GM12891 (cell line): Measurements from ENCODE around the gene WDR1.
"Not testable (repeated sequence)": the region's sequence is repeated elsewhere in the genome, so short reads cannot be mapped to it uniquely, and the experiment has no call there.

Experiments
- DNase-seq: peaks from one replicate; pipeline ENCODE4 v3.0.0; 2011; ENCODE audit warnings: low spot score; ENCODE audit not compliant: insufficient read length
- FAIRE-seq: peaks from 2 replicates; lab custom pipeline; 2011; peaks lifted over from hg19 to GRCh38; lab: Jason Lieb, UNC
- PAX5 ChIP-seq: IDR thresholded peaks from 2 replicates; pipeline ENCODE4 v1.6.1; 2011; ENCODE audit warnings: low read length, moderate library complexity, mild to moderate bottlenecking; ENCODE audit not compliant: insufficient read depth, severe bottlenecking
- POLR2A ChIP-seq: IDR thresholded peaks from 2 replicates; pipeline ENCODE4 v1.6.1; 2011; ENCODE audit warnings: low read depth, low read length, control low read depth
- POLR2AphosphoS5 ChIP-seq: IDR thresholded peaks from 2 replicates; pipeline ENCODE4 v1.6.1; 2011; ENCODE audit warnings: low read depth, low read length, control low read depth
- POU2F2 ChIP-seq: IDR thresholded peaks from 2 replicates; pipeline ENCODE4 v1.6.1; 2011; ENCODE audit warnings: low read depth, mild to moderate bottlenecking, control low read depth, low read length, moderate library complexity
- SPI1 ChIP-seq: IDR thresholded peaks from 2 replicates; pipeline ENCODE4 v1.6.1; 2011; ENCODE audit warnings: low read depth, low read length, control low read depth
- TAF1 ChIP-seq: IDR thresholded peaks from 2 replicates; pipeline ENCODE4 v1.6.1; 2011; ENCODE audit warnings: low read depth, low read length, control low read depth

WDR1 gene

DNA sequence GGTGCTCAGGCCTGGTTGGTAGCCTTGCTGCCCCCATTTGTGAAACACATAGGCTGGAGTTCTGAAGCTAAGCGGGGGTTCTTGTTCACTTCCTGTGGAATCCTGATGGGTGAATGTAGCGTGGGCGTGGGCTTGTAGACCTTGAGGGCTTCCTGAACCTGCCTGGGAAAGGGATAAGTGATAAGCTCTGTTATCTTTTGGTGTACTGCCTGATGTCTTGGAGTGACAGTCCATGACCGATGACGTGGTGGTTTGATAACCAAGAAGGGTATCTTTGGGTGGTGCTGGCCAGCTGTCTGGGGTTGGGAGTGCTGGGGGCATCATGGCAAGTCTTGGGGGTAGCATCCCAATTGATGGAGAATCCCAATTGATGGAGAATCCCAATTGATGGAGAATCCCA is 17.5 kb upstream of the WDR1 start:
- DNase-seq (no peak), FAIRE-seq (no peak)
- TF ChIP-seq TAF1 (no peak), POU2F2 (no peak), SPI1 (no peak), PAX5 (no peak), POLR2A (no peak), POLR2AphosphoS5 (no peak)

- TF ChIP-seq POLR2A, result no peak
- no peak for TF ChIP-seq POU2F2
- no peak for TF ChIP-seq SPI1
- TF ChIP-seq TAF1, result no peak
- TF ChIP-seq PAX5, result no peak
- TF ChIP-seq POLR2AphosphoS5, result no peak
- FAIRE-seq (no peak), DNase-seq (no peak)
Measured at GRCh38 chr4:10131202-10131601, 14.6 kb upstream of the WDR1 start.

GRCh38 chr4:10130178-10130888 is 13.7 kb upstream of the WDR1 start:
- DNase-seq (no peak), FAIRE-seq (no peak)
- TF ChIP-seq SPI1, result no peak
- no peak for TF ChIP-seq POLR2A
- no peak for TF ChIP-seq TAF1
- no peak for TF ChIP-seq POLR2AphosphoS5
- no peak for TF ChIP-seq PAX5
- TF ChIP-seq POU2F2, result no peak

- FAIRE-seq (no peak), DNase-seq (no peak)
- no peak for TF ChIP-seq SPI1
- TF ChIP-seq PAX5, result no peak
- TF ChIP-seq POLR2AphosphoS5, result no peak
- TF ChIP-seq TAF1, result no peak
- no peak for TF ChIP-seq POU2F2
- TF ChIP-seq POLR2A, result no peak
Measured at GRCh38 chr4:10129196-10130177, 12.9 kb upstream of the WDR1 start.

GRCh38 chr4:10128761-10129160 is 12.2 kb upstream of the WDR1 start:
- FAIRE-seq, result no peak
- DNase-seq, result no peak
- TF ChIP-seq POLR2A (no peak), PAX5 (no peak), TAF1 (no peak), POLR2AphosphoS5 (no peak), SPI1 (no peak), POU2F2 (no peak)

- FAIRE-seq, DNase-seq: not testable (repeated sequence)
Measured at GRCh38 chr4:10127531-10127930, 10.9 kb upstream of the WDR1 start.

DNA sequence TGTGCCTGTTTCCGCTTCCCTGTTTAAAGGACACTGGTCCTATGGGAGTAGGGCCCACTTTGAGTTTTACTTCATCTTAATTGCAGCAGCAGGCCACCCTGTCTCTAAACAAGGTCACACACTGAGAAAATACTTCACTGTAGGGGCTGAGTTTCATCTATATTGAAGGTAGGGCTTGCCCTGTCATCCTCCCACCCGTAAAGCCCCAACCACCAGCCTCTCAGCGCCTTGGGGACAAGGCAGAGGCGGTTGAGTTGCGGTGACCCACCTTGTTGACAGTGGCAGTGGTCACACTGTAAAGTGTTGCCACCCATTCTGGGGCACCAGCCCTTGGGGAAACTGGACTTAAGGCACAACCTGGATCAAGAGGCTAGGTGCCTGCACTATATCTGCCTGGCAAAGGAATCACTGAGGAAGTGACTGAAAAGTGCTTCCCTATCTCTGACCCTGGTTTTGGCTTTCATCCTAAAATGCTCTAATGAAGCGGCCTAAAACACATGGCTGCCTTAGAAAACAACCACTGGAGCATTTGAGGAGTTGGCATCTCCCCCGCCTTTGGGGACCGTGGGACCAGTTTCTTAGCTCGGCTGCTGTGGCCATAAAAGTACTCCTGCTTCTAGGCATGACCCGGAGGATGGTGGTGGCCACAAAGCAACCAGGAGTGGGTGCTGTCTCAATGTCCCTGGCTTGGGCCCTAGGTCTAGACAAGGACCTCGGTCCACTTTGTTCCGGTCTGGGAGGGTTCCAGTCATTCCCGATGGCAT is 7.8 kb upstream of the WDR1 start:
- FAIRE-seq (no peak), DNase-seq (no peak)
- TF ChIP-seq TAF1 (no peak), POLR2AphosphoS5 (no peak), PAX5 (no peak), POU2F2 (no peak), SPI1 (no peak), POLR2A (no peak)

DNA sequence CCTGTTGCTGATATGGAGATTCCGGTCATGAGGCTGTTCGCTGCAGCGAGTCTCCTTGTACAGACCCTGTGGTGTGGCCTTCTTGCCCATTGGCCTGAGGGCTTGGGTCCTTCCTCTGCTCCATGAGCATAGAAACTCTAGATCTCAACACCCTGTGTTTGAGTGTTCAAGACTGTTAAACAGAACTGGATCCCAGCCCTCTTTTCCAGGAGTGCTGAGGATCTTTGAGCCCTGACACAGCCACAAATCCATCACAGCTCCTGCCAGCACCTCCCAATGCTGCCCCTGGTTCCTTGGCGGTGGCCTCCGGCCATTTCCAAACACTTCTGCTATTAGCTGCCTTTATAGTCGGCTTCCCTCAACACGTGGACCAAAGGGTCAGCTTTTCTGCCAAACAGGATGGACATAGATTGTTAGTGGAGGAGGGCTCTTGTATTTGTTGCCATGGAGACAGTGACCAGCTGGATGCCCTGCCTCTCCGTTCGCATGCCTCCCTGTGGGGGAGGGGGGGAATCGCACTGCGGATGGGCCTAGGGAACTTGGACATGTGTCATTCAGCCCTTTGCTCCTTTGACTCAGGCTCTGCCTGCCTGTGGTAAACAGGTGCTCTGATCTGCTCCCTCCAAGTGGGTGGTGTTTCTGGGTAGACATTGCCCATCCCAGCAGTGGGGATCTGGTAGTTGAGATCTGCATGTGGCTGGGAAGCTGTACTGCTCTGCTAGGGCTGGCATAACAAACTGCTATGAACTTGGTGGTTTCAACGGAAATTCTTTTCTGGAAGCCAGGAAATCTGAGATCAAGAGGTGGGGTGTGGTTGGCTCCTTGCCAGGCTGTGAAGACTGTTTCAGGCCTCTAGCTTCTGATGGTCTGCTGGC is 6.9 kb upstream of the WDR1 start:
- TF ChIP-seq PAX5, result no peak
- no peak for TF ChIP-seq POLR2A
- no peak for TF ChIP-seq TAF1
- TF ChIP-seq POLR2AphosphoS5, result no peak
- no peak for TF ChIP-seq SPI1
- TF ChIP-seq POU2F2, result no peak
- DNase-seq (no peak), FAIRE-seq (no peak)

DNA sequence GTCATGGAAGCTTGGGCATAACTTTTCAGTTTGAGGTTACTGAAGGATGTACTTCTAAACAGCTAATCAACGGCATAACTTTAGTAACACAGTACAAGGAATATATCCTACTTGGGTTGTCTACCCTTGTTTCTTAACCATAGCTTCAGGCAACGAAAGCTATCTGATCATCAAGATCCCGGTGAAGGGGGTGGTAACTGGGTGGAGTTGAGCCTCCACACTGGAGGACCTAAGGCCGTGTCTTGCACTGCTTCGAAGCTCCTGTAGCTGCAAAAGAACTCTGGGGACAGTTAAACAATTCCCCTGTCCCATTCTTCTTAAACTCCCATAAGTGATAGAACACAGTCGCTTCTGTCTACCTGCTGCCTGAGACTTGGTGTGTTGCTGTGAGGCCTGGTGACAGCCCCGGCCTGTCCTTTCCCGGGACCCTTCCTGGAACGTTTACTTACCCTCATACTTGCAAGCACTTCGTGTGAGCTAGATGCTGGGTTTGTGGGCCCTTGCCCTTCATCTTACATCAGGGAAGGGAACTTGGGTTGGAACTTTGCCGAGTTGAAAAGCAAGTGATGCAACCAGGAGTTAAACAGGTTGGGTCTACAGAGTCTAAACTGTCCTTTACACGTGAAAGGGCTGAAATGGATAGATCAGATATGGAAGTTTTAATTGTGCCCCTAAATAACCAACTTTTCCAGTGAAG is 5.8 kb upstream of the WDR1 start:
- TF ChIP-seq POU2F2 (no peak), POLR2A (no peak), POLR2AphosphoS5 (no peak), PAX5 (no peak), TAF1 (no peak), SPI1 (no peak)
- no peak for FAIRE-seq
- no peak for DNase-seq
